ENCODE data around the gene LRRC14B. TPM values are rescaled to one million over a fixed set of nuclear protein-coding genes. Genes with fewer than 3 reads are reported as not detected.

The LRRC14B gene
- total and polyA plus RNA-seq, 2 of the 13 experiments (the other 11 are each of a cell fraction or from before 2014, with no cell fraction given), result not detected

DNA sequence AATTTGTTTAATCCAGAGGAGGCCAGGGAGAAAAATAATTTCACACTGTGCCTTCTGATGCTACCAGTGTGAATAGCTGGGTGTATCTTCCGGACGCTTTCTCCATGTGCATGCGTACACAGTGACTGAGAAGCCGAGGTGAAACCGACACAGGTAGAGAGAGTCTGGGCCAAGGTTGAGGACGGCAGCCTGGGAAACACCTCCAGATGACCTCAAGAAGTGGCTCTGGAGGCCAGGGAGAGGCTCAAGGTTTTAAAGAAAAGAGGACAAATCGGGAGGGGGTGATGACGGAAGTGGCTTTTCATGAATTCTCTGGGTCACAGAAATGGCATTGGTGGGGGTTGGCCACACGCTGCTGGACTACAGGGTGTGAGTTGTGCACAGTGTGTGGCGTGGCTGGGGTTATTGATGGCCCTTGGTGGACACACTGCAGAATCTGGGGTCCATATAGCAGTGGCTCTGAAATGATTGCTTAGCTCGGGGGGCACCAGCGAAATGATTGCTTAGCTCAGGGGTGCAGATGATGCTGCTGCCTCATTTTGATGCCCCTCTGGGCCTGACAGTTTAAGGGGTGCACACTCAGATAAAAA lies 34.1 kb upstream of the LRRC14B start:
- FAIRE-seq (no peak), ATAC-seq (no peak), DNase-seq (ENCODE audit: low spot score) (no peak)
- Histone ChIP-seq H3K9ac (ENCODE audit: insufficient read depth, low read depth, low read length) (no peak overlapping the region), H3K4me1 (ENCODE audit: insufficient read depth, low read length) (no peaks in the 10 kb centered on the region), H4K20me1 (ENCODE audit: insufficient read depth, low read length) (no peaks in the 10 kb centered on the region), H3K27ac (ENCODE audit: extremely low read length, insufficient read depth, low read length) (no peak overlapping the region), H3K79me2 (ENCODE audit: insufficient read depth, low read length) (no peaks in the 10 kb centered on the region), H2AFZ (ENCODE audit: low read length) (no peak overlapping the region), H3K27me3 (ENCODE audit: control insufficient read depth in 1 of 2, insufficient read depth in 2 of 2, low read length in 2 of 2) (peaks cover 8 to 76% of the 10 kb centered on the region in 2 experiments), H3K4me2 (ENCODE audit: low read depth, low read length) (no peak overlapping the region), H3K36me3 (replicated peaks in 1 of 2; ENCODE audit: control insufficient read depth in 1 of 2, insufficient read depth in 2 of 2, low read length in 2 of 2) (no peaks in the 10 kb centered on the region), H3K4me3 (replicated peaks in 1 of 3; ENCODE audit: insufficient read depth in 1 of 3, low read depth in 2 of 3, low read length in 3 of 3) (no peak overlapping the region), H3K9me3 (ENCODE audit: low read length) (no peaks in the 10 kb centered on the region)
- intact Hi-C loops (cut with micrococcal nuclease; ENCODE audit: unreplicated experiment), result no loop called here
- CTCF ChIA-PET (ENCODE audit: low intra/inter-chr PET ratio, low total read pairs), result no interaction called here
- 35% methylated on average over 10 of the region's 12 CpGs for WGBS (ENCODE audit: low lambda C conversion rate)
- BruUV-seq (replicated peaks), result no TSS peak
- POLR2A ChIA-PET, result no interaction called here
- in situ Hi-C loops (cut with HindIII; ENCODE audit: extremely low pct_ligation_motif_present, low pct_unique_long_range_greater_than_20kb), result no loop called here
- TF ChIP-seq, protein P1, sequence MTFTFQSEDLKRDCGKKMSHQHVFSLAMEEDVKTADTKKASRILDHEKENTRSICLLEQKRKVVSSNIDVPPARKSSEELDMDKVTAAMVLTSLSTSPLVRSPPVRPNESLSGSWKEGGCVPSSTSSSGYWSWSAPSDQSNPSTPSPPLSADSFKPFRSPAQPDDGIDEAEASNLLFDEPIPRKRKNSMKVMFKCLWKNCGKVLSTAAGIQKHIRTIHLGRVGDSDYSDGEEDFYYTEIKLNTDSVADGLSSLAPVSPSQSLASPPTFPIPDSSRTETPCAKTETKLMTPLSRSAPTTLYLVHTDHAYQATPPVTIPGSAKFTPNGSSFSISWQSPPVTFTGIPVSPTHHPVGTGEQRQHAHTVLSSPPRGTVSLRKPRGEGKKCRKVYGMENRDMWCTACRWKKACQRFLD (CRISPR knock-in tag; IDR thresholded peaks at IDR 0.05; ENCODE audit: borderline replicate concordance), result no peak
- TF ChIP-seq CBX1 (IDR thresholded peaks at IDR 0.05; ENCODE audit: low read depth) (no peak), ZNF451 (CRISPR knock-in tag; IDR thresholded peaks at IDR 0.05) (no peak), IRX3 (CRISPR knock-in tag; IDR thresholded peaks at IDR 0.05; ENCODE audit: borderline replicate concordance, low read depth) (no peak), IKZF1 (IDR thresholded peaks at IDR 0.05) (no peak), SAP130 (CRISPR knock-in tag; IDR thresholded peaks at IDR 0.05; ENCODE audit: low read depth) (no peak), MEF2D (CRISPR knock-in tag; IDR thresholded peaks at IDR 0.05) (no peak), SNAI1 (CRISPR knock-in tag; IDR thresholded peaks at IDR 0.05; ENCODE audit: borderline replicate concordance) (no peak), PRPF4 (IDR thresholded peaks at IDR 0.05; ENCODE audit: low read depth, low read length, poor library complexity, severe bottlenecking) (no peak), ZNF883 (CRISPR knock-in tag; IDR thresholded peaks at IDR 0.05; ENCODE audit: not compliant biosample characterization) (no peak), NONO (IDR thresholded peaks at IDR 0.05) (no peak), NONO (CRISPR knock-in tag; conservative IDR thresholded peaks at IDR 0.05) (no peak), MIXL1 (CRISPR knock-in tag; IDR thresholded peaks at IDR 0.05) (no peak)
- TF ChIP-seq, protein P2, sequence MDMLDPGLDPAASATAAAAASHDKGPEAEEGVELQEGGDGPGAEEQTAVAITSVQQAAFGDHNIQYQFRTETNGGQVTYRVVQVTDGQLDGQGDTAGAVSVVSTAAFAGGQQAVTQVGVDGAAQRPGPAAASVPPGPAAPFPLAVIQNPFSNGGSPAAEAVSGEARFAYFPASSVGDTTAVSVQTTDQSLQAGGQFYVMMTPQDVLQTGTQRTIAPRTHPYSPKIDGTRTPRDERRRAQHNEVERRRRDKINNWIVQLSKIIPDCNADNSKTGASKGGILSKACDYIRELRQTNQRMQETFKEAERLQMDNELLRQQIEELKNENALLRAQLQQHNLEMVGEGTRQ (IDR thresholded peaks at IDR 0.05; ENCODE audit: low read depth, low read length), result no peak
- TF ChIP-seq, protein P2 (CRISPR knock-in tag; IDR thresholded peaks at IDR 0.05; ENCODE audit: borderline replicate concordance), result no peak
- TF ChIP-seq, protein P3, sequence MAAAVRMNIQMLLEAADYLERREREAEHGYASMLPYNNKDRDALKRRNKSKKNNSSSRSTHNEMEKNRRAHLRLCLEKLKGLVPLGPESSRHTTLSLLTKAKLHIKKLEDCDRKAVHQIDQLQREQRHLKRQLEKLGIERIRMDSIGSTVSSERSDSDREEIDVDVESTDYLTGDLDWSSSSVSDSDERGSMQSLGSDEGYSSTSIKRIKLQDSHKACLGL (CRISPR knock-in tag; IDR thresholded peaks at IDR 0.05), result no peak
- TF ChIP-seq, protein P4, sequence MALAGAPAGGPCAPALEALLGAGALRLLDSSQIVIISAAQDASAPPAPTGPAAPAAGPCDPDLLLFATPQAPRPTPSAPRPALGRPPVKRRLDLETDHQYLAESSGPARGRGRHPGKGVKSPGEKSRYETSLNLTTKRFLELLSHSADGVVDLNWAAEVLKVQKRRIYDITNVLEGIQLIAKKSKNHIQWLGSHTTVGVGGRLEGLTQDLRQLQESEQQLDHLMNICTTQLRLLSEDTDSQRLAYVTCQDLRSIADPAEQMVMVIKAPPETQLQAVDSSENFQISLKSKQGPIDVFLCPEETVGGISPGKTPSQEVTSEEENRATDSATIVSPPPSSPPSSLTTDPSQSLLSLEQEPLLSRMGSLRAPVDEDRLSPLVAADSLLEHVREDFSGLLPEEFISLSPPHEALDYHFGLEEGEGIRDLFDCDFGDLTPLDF (CRISPR knock-in tag; IDR thresholded peaks at IDR 0.05), result no peak
- TF ChIP-seq, protein P5, sequence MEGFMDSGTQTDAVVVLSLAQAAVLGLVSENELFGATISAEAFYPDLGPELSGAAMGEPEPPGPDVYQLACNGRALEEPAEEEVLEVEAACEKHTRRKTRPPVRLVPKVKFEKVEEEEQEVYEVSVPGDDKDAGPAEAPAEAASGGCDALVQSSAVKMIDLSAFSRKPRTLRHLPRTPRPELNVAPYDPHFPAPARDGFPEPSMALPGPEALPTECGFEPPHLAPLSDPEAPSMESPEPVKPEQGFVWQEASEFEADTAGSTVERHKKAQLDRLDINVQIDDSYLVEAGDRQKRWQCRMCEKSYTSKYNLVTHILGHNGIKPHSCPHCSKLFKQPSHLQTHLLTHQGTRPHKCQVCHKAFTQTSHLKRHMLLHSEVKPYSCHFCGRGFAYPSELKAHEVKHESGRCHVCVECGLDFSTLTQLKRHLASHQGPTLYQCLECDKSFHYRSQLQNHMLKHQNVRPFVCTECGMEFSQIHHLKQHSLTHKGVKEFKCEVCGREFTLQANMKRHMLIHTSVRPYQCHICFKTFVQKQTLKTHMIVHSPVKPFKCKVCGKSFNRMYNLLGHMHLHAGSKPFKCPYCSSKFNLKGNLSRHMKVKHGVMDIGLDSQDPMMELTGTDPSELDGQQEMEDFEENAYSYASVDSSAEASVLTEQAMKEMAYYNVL (CRISPR knock-in tag; IDR thresholded peaks at IDR 0.05; ENCODE audit: borderline replicate concordance), result no peak
- TF ChIP-seq, protein P6, sequence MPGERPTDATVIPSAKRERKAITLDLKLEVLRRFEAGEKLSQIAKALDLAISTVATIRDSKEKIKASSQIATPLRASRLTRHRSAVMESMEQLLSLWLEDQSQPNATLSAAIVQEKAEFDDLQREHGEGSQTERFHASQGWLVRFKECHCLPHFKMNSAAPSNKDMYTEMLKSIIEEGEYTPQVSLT (CRISPR knock-in tag; IDR thresholded peaks at IDR 0.05; ENCODE audit: borderline replicate concordance, low read depth), result no peak
